HG03175 (cell line): ENCODE data around the gene TLL2.
A peak's percentile ranks its signal among the peaks of the same experiment; 100 is the strongest.

Experiments used
- ATAC-seq: cut with Tn5 transposase; IDR thresholded peaks from one replicate; pipeline ENCODE4 v1.9.1; 2021; ENCODE audit warnings: mild to moderate bottlenecking, moderate library complexity; ENCODE audit not compliant: unreplicated experiment

The TLL2 gene

DNA sequence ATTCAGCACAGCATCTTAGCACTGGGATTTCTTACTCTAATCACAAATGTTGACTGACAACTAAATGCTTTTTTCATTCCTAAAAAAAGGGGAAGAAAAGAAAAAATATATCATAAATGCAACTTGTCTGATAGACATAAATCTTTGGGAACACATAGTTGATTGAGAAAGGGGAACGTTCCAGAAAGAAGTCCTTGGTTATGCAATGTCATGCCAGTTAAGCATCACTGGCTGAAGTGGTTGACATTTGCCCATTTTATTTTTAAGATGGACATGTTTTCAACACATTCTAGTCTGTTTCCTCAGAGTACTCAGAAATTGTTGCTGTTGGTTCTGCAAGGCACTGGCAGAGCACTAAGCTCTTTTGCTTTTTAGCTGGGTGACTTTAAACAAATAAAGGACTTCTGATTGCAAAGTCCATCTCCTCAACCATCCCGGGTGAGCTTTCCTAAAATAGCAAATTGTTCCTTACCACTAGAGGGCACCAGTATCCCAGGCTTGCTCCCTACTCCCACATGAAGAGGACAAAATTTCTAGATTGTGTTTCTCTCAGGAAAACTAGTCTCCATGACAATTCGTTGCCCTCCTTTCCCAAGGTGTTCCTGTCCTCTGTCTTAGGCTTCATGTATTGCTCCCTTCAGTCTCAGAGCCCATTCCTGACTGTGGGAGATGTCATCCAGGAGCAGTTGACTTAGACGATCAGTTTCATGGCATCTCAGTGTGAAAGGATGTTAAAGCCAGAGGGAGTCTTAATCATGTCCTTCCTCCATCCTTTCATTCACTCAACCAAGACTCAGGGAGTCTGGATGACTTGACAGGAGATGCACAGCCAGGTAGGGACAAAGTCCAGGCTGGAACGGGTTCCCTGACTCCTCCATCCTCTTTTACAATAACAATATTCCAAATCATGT, 178.9 kb downstream of the TLL2 start:
- ATAC-seq, result no peak

- ATAC-seq, result no peak
Measured at GRCh38 chr10:96333101-96333500, 180.6 kb downstream of the TLL2 start.

GRCh38 chr10:96327462-96327861, 186.3 kb downstream of the TLL2 start:
- no peak for ATAC-seq

GRCh38 chr10:96325719-96326373, 187.9 kb downstream of the TLL2 start:
- peak; percentile 94 for ATAC-seq

GRCh38 chr10:96324447-96324846, 189.3 kb downstream of the TLL2 start:
- no peak for ATAC-seq

GRCh38 chr10:96322275-96322674, 191.5 kb downstream of the TLL2 start:
- no peak for ATAC-seq

DNA sequence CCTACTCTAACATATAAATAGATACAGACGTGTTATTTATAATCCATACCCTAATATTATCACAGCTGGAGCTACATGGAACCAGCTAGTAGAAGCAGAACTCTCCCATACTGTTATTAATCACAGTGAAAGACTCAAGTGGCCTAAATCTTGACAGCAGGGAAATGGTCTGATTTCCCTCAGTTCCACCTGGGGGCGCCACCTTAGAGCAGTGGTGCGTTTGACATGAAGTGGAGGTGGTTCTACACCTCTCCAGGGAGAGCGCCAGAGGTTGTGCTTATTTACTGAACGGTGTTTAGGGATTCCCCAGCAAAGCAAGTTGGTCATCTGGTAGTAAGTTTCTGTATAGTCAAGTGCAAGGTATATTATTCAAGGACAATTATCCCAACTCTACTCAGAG, 191.9 kb downstream of the TLL2 start:
- no peak for ATAC-seq

DNA sequence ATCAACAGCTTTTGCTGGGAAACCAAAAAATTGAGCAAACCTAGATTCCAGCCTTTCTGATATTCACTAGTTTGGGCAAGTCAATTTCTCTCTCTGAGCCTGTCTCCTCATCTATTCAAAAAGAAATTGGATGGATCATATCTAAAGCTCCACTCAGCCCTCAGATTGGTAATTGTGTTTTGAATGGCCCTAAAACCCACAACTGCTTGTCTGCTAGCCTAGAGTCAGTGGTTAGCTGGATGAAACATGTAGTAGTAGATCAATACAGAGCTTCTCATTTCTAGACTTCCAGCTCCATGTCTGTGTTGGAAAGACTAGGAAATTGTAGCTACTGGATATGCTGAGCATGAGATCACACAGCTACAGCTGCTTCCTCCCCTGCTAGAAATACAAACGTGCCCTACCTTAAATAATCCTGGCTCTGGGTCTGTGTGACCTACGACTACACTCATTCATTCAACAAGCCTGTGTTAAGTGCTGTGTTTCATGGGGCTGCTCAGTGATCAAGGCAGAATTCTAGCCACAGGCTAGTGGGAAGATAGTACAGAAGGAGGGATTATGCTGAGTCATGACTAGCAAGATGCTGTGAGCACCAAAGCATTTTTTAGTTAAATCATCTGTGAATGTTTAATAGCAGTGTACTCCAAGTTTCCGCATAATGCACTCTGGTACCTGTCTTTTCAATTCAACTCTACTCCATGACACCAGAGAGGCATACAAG, 193.8 kb downstream of the TLL2 start:
- ATAC-seq, result no peak

GRCh38 chr10:96317067-96317833, 196.5 kb downstream of the TLL2 start:
- ATAC-seq, result no peak
